HepG2 (cell line): Measurements from ENCODE around the gene TNFAIP3. TPM values are rescaled to one million over a fixed set of nuclear protein-coding genes. Genes with fewer than 3 reads are reported as not detected.
A peak's percentile ranks its signal among the peaks of the same experiment; 100 is the strongest.

Experiments
- ATAC-seq: fragments of 200-7000 bp; cut with Tn5 transposase; 3 replicates; pipeline ENCODE4 v1.9.1; 2020; ENCODE audit warnings: mild to moderate bottlenecking, moderate library complexity
- BruUV-seq: library from RNA; stranded (reverse); fragments of 400-500 nt; replicated peaks from 2 replicates; lab custom pipeline; 2021; lab: Mats Ljungman, UMichigan
- CTCF ChIA-PET: fragments of 300-600 bp; formaldehyde crosslinking; extraction: SDS; loops from one replicate; lab custom pipeline; 2021; ENCODE audit warnings: low total read pairs, inconsistent platforms, low intra/inter-chr PET ratio; lab: Yijun Ruan, JAX
- POLR2A ChIA-PET: fragments of 350-600 bp; sonication (Branson Sonifier 250); formaldehyde crosslinking; loops from one replicate; lab custom pipeline; 2020; ENCODE audit warnings: antibody characterized with exemption, inconsistent platforms; lab: Yijun Ruan, JAX
- DNase-seq: peaks from one replicate; pipeline ENCODE4 v3.0.0-alpha.2; 2015; ENCODE audit warnings: low spot score
- FAIRE-seq: peaks from 3 replicates; lab custom pipeline; 2011; peaks lifted over from hg19 to GRCh38; lab: Jason Lieb, UNC
- H2AFZ ChIP-seq: one replicate; pipeline ENCODE4 v1.6.1; 2011; ENCODE audit warnings: low read length, inconsistent platforms
- H3K27ac ChIP-seq: fragments of 300-600 bp; 3 replicates; pipeline ENCODE4 v1.8.0; 2011; ENCODE audit warnings: mixed run types, mild to moderate bottlenecking, mixed read lengths, low read length, inconsistent platforms; ENCODE audit not compliant: insufficient read depth; ENCODE audit errors: extremely low read length
- H3K27me3 ChIP-seq, 2 experiments: fragments of 200-600 bp in 1 of 2; 2 replicates in 1 of 2; 3 replicates in 1 of 2; pipeline versions ENCODE4 v1.6.0 to v1.8.0; 2011; ENCODE audit warnings: low read length in 2 of 2, mild to moderate bottlenecking in 2 of 2, moderate library complexity in 2 of 2, inconsistent platforms in 1 of 2; ENCODE audit not compliant: insufficient read depth in 2 of 2, control insufficient read depth in 1 of 2
- H3K36me3 ChIP-seq, 2 experiments: fragments of 200-600 bp in 1 of 2; replicated peaks in 1 of 2; 2 replicates in 1 of 2; 3 replicates in 1 of 2; pipeline versions ENCODE4 v1.5.1 to v1.8.0; 2011; ENCODE audit warnings: low read length in 2 of 2, inconsistent platforms in 1 of 2; ENCODE audit not compliant: insufficient read depth in 2 of 2, control insufficient read depth in 1 of 2
- H3K4me1 ChIP-seq: 2 replicates; pipeline ENCODE4 v1.5.1; 2012; ENCODE audit warnings: low read length, inconsistent platforms; ENCODE audit not compliant: insufficient read depth
- H3K4me2 ChIP-seq: 2 replicates; pipeline ENCODE4 v1.6.0; 2011; ENCODE audit warnings: low read depth, low read length, inconsistent platforms
- H3K4me3 ChIP-seq, 3 experiments: fragments of 200-600 bp in 1 of 3; sonication (generic), shearing (Covaris generic) in 1 of 3; replicated peaks in 1 of 3; 2 replicates each; pipeline ENCODE4 v1.5.1; 2011 to 2016; ENCODE audit warnings: low read length in 3 of 3, inconsistent platforms in 2 of 3, low read depth in 2 of 3, mild to moderate bottlenecking in 2 of 3, control low read depth in 1 of 3, mixed read lengths in 1 of 3; ENCODE audit not compliant: insufficient read depth in 1 of 3
- H3K79me2 ChIP-seq: one replicate; pipeline ENCODE4 v1.6.1; 2011; ENCODE audit warnings: low read length, inconsistent platforms; ENCODE audit not compliant: insufficient read depth
- H3K9ac ChIP-seq: 2 replicates; pipeline ENCODE4 v1.6.0; 2011; ENCODE audit warnings: mild to moderate bottlenecking, low read depth, low read length, inconsistent platforms; ENCODE audit not compliant: insufficient read depth
- H3K9me3 ChIP-seq: 2 replicates; pipeline ENCODE4 v1.5.1; 2012; ENCODE audit warnings: mild to moderate bottlenecking, low read length
- H4K20me1 ChIP-seq: 2 replicates; pipeline ENCODE4 v1.6.0; 2011; ENCODE audit warnings: inconsistent platforms, mild to moderate bottlenecking, low read length, moderate library complexity; ENCODE audit not compliant: insufficient read depth
- ATF7 ChIP-seq, 2 experiments: fragments of 450-650 bp in 1 of 2; sonication (generic) in 1 of 2; formaldehyde crosslinking in 1 of 2; IDR thresholded peaks; 2 replicates each; pipeline versions ENCODE4 v1.4.0 to v1.6.1; 2016 to 2020; ENCODE audit warnings: antibody characterized with exemption in 1 of 2, mild to moderate bottlenecking in 1 of 2, missing genetic modification reagents in 1 of 2
- FOXA1 ChIP-seq, 2 experiments: fragments of 450-650 bp in 1 of 2; sonication (generic) in 1 of 2; formaldehyde crosslinking in 1 of 2; IDR thresholded peaks; 2 replicates each; pipeline versions ENCODE4 v1.4.0 to v1.6.1; 2016 to 2020; ENCODE audit warnings: missing genetic modification reagents in 1 of 2
- RARG ChIP-seq: sonication (generic); formaldehyde crosslinking; IDR thresholded peaks from 2 replicates; pipeline ENCODE4 v1.4.0; 2020; ENCODE audit warnings: low read depth, mild to moderate bottlenecking, missing genetic modification reagents
- ZBTB37 ChIP-seq: sonication (generic); formaldehyde crosslinking; IDR thresholded peaks from 2 replicates; pipeline ENCODE4 v1.4.0; 2020; ENCODE audit warnings: mild to moderate bottlenecking, missing genetic modification reagents
- ZBTB38 ChIP-seq: sonication (generic); formaldehyde crosslinking; IDR thresholded peaks from 2 replicates; pipeline ENCODE4 v1.5.1; 2020; ENCODE audit warnings: mild to moderate bottlenecking, missing genetic modification reagents
- ZNF678 ChIP-seq: sonication (generic); formaldehyde crosslinking; IDR thresholded peaks from 2 replicates; pipeline ENCODE4 v1.4.0; 2020; ENCODE audit warnings: mild to moderate bottlenecking, missing genetic modification reagents
- WGBS: methylation state at CpG from one replicate; pipeline ENCODE4 v1.1.6; 2017; ENCODE audit warnings: low lambda C conversion rate; 5-methylcytosine and 5-hydroxymethylcytosine counted together
- in situ Hi-C: cut with HindIII; loops from 2 replicates; pipeline ENCODE4 v1.10.0; 2017; ENCODE audit warnings: low pct_unique_long_range_greater_than_20kb; ENCODE audit not compliant: extremely low pct_ligation_motif_present
- intact Hi-C: fragments of 100-400 bp; cut with micrococcal nuclease; formaldehyde crosslinking; loops from one replicate; pipeline ENCODE4 v1.10.0; 2022; ENCODE audit not compliant: unreplicated experiment
- polyA plus RNA-seq, 8 experiments: library from polyadenylated mRNA; depleted of rRNA in 3 of 8; stranded (reverse) in 7 of 8; unstranded in 1 of 8; fragments of >200 nt; fragmentation: Illumina TruSeq in 4 of 8; extraction: Trizol in 4 of 8; gene quantifications; 2 replicates each; pipeline versions ENCODE4 v1.2.1 to v1.2.3, GENCODE V29; 2011 to 2016; ENCODE audit warnings: low read depth in 4 of 8, missing spikeins in 1 of 8, mixed read lengths in 1 of 8; ENCODE audit not compliant: insufficient read depth in 1 of 8
- total RNA-seq, 5 experiments: library from RNA; depleted of rRNA; stranded (reverse); fragments of >200 nt; fragmentation: Illumina TruSeq; extraction: Trizol; gene quantifications; 2 replicates each; pipeline ENCODE4 v1.2.3, GENCODE V29; 2016; ENCODE audit warnings: low read depth in 1 of 5
- TF ChIP-seq, protein P1 (sequence below): sonication (generic); formaldehyde crosslinking; IDR thresholded peaks from 2 replicates; pipeline ENCODE4 v1.5.1; 2020; ENCODE audit warnings: mild to moderate bottlenecking, missing genetic modification reagents

Gene TNFAIP3
- total and polyA plus RNA-seq, 2 of the 13 experiments (the other 11 are each of a cell fraction or from before 2014, with no cell fraction given): 28.2 to 47.1 TPM

DNA sequence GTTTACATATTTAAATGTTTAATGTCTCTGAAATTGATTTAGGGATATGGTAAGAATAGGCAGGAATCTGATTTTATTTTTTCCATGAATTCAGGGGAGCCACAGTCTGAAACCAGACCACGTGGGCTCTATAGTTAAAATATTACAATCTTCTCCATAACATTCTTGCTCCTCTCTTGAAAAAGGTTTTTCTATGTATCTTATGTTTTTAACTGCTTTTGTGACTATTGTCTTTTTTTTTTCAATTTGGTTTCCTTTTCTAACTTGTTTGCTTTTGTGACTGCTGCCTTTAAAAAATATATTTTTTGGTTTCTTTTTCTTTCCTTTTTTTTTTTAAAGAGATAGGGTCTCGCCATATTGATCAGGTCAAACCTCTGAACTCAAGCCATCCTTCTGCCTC, 40.1 kb downstream of the TNFAIP3 start (continued):
- no peak for TF ChIP-seq RARG (CRISPR knock-in tag)
- TF ChIP-seq ZBTB38 (CRISPR knock-in tag): no peak
- TF ChIP-seq ZNF678: no peak
- TF ChIP-seq, protein P1, sequence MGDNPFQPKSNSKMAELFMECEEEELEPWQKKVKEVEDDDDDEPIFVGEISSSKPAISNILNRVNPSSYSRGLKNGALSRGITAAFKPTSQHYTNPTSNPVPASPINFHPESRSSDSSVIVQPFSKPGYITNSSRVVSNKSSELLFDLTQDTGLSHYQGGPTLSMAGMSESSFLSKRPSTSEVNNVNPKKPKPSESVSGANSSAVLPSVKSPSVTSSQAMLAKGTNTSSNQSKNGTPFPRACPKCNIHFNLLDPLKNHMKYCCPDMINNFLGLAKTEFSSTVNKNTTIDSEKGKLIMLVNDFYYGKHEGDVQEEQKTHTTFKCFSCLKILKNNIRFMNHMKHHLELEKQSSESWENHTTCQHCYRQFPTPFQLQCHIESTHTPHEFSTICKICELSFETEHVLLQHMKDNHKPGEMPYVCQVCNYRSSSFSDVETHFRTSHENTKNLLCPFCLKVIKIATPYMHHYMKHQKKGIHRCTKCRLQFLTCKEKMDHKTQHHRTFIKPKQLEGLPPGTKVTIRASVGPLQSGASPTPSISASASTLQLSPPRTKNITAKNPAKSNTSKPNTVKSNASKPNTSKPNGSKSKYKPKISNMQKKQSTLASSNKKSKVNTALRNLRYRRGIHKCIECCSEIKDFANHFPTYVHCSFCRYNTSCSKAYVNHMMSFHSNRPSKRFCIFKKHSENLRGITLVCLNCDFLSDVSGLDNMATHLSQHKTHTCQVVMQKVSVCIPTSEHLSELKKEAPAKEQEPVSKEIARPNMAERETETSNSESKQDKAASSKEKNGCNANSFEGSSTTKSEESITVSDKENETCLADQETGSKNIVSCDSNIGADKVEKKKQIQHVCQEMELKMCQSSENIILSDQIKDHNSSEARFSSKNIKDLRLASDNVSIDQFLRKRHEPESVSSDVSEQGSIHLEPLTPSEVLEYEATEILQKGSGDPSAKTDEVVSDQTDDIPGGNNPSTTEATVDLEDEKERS (CRISPR knock-in tag): no peak
- TF ChIP-seq FOXA1 (IDR thresholded peaks at IDR 0.05): no peak
- TF ChIP-seq FOXA1 (CRISPR knock-in tag; IDR thresholded peaks at IDR 0.05): no peak

GRCh38 chr6:137909533-137909932, 42.5 kb downstream of the TNFAIP3 start:
- 29% methylated on average over 3 of the region's 3 CpGs for WGBS
- ChIA-PET POLR2A (no interaction called here), CTCF (no interaction called here)
- Histone ChIP-seq H3K27me3 (peaks cover 3 to 18% of the 10 kb centered on the region in 2 experiments; a peak in 3 of 5 replicates), H3K27ac (no peak overlapping the region), H3K36me3 (no peaks in the 10 kb centered on the region), H3K79me2 (no peaks in the 10 kb centered on the region), H3K9me3 (peaks cover 6% of the 10 kb centered on the region; the same call in 1 of the 2 replicates), H2AFZ (no peak overlapping the region), H3K4me1 (peaks cover 6% of the 10 kb centered on the region), H4K20me1 (no peaks in the 10 kb centered on the region), H3K4me3 (no peak overlapping the region), H3K4me2 (no peak overlapping the region), H3K9ac (no peak overlapping the region)
- DNase-seq: no peak
- no peak for ATAC-seq
- intact Hi-C loops (no loop called here), in situ Hi-C loops (no loop called here)
- no peak for TF ChIP-seq ZBTB37 (CRISPR knock-in tag)
- TF ChIP-seq ATF7 (IDR thresholded peaks at IDR 0.05): peak; percentile 9; the same call in 1 of the 2 replicates
- no peak for TF ChIP-seq ATF7 (CRISPR knock-in tag; IDR thresholded peaks at IDR 0.05)
- no TSS peak for BruUV-seq
- FAIRE-seq: no peak
